Measurements from ENCODE around the gene EXOC3. TPM values are rescaled to one million over a fixed set of nuclear protein-coding genes. Genes with fewer than 3 reads are reported as not detected.
A peak's percentile ranks its signal among the peaks of the same experiment; 100 is the strongest.

The EXOC3 gene
- total and polyA plus RNA-seq, 7 donors = 18.6 to 68.7 (median 48.2) TPM

- 96 to 98% methylated on average over 24 of the region's 24 CpGs for WGBS, 2 donors
- H3K27ac ChIP-seq = no peak overlapping the region
- no peaks in the 10 kb centered on the region for H3K9me3 ChIP-seq
- TF ChIP-seq EP300 (IDR thresholded peaks at IDR 0.05) (no peak), POLR2AphosphoS5 (IDR thresholded peaks at IDR 0.05) (no peak), POLR2A (IDR thresholded peaks at IDR 0.05) (no peak)
- TF ChIP-seq, protein P1, sequence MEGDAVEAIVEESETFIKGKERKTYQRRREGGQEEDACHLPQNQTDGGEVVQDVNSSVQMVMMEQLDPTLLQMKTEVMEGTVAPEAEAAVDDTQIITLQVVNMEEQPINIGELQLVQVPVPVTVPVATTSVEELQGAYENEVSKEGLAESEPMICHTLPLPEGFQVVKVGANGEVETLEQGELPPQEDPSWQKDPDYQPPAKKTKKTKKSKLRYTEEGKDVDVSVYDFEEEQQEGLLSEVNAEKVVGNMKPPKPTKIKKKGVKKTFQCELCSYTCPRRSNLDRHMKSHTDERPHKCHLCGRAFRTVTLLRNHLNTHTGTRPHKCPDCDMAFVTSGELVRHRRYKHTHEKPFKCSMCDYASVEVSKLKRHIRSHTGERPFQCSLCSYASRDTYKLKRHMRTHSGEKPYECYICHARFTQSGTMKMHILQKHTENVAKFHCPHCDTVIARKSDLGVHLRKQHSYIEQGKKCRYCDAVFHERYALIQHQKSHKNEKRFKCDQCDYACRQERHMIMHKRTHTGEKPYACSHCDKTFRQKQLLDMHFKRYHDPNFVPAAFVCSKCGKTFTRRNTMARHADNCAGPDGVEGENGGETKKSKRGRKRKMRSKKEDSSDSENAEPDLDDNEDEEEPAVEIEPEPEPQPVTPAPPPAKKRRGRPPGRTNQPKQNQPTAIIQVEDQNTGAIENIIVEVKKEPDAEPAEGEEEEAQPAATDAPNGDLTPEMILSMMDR (IDR thresholded peaks at IDR 0.05) = no peak
- H3K4me3 ChIP-seq = no peak overlapping the region
- H3K4me1 ChIP-seq = no peaks in the 10 kb centered on the region
- intact Hi-C loops (cut with DNase I) = no loop called here
- no peaks in the 10 kb centered on the region for H3K27me3 ChIP-seq
- DNase-seq = peak; percentile 33
- peaks cover 5 to 97% (median 51%) of the 10 kb centered on the region in 4 donors for H3K36me3 ChIP-seq
Measured at GRCh38 chr5:462051-462481, 19.1 kb downstream of the EXOC3 start.

DNA sequence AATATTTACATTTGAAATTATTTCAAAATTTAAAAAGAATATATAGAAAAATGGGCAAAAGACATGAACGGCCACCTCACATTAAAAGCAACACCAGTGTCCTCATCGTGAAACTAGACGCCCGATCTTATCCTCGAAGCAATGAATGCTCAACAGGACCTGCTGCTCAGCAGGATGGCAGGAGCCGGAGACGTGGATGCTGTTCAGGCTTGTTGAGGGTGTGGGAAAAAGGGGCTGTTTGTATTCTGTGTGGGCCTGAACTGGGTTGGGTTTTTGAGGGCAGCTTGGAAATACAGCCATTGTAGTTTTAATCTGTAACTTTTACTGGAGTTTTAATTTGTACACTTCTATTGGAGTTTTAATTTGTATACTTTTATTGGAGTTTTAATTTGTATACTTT, 20.3 kb downstream of the EXOC3 start:
- 80 to 81% methylated on average over 7 of the region's 7 CpGs for WGBS, 2 donors
- no peak overlapping the region for H3K4me3 ChIP-seq
- no peaks in the 10 kb centered on the region for H3K4me1 ChIP-seq
- intact Hi-C loops (cut with DNase I) = no loop called here
- TF ChIP-seq, protein P1 (IDR thresholded peaks at IDR 0.05) = no peak
- TF ChIP-seq POLR2AphosphoS5 (IDR thresholded peaks at IDR 0.05) (no peak), EP300 (IDR thresholded peaks at IDR 0.05) (no peak), POLR2A (IDR thresholded peaks at IDR 0.05) (no peak)
- H3K36me3 ChIP-seq = peaks cover 5 to 86% (median 46%) of the 10 kb centered on the region in 4 donors
- peak; percentile 11 for DNase-seq
- no peak overlapping the region for H3K27ac ChIP-seq
- H3K27me3 ChIP-seq = no peaks in the 10 kb centered on the region
- H3K9me3 ChIP-seq = no peaks in the 10 kb centered on the region

DNA sequence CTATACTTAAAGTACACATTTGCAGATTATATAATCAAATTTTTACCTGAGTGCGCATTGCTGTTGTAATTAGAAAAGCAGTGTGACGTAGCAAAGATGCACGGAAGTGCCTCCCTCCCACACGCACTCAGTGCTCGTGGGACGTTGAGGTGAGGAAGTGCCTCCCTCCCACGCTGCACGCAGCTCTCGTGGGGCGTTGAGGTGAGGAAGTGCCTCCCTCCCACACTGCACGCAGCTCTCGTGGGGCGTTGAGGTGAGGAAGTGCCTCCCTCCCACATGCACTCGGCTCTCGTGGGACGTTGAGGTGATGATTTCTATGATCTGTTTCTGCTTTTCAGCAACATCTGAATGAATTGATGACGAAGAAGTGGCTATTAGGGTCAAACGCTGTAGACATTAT, 21.0 kb downstream of the EXOC3 start:
- 55 to 79% methylated on average over 18 of the region's 18 CpGs for WGBS, 2 donors
- peak; percentile 24 for DNase-seq
- H3K4me1 ChIP-seq = no peaks in the 10 kb centered on the region
- intact Hi-C loops (cut with DNase I) = no loop called here
- no peaks in the 10 kb centered on the region for H3K9me3 ChIP-seq
- H3K36me3 ChIP-seq = peaks cover 5 to 84% (median 46%) of the 10 kb centered on the region in 4 donors
- H3K27ac ChIP-seq = no peak overlapping the region
- H3K4me3 ChIP-seq = no peak overlapping the region
- H3K27me3 ChIP-seq = no peaks in the 10 kb centered on the region
- TF ChIP-seq, protein P1 (IDR thresholded peaks at IDR 0.05) = no peak
- TF ChIP-seq POLR2AphosphoS5 (IDR thresholded peaks at IDR 0.05) = no peak
- TF ChIP-seq EP300 (IDR thresholded peaks at IDR 0.05) = no peak
- TF ChIP-seq POLR2A (IDR thresholded peaks at IDR 0.05) = no peak

DNA sequence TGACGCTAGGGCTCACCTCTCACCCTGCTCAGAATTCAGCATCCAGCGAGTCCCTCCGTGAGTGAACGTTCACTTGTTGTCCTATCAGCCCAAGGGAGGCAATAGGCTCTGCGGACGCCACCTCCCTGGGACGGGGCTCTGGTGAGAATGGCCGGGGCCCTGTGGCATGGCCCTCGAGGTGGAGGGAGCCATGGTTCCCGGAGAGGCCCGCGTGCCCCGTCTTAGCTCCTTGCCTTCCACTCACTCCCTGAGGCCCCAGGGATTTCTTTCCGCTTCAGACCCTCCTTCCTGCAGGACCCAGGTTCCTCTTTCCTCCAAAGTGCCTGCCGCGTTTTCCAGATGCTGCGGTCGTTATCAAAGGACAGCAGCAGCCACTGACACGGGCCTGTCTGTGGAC, 21.5 kb downstream of the EXOC3 start:
- no peaks in the 10 kb centered on the region for H3K27me3 ChIP-seq
- no peak overlapping the region for H3K4me3 ChIP-seq
- no peaks in the 10 kb centered on the region for H3K4me1 ChIP-seq
- DNase-seq = peak; percentile 28
- TF ChIP-seq POLR2A (IDR thresholded peaks at IDR 0.05) (no peak), POLR2AphosphoS5 (IDR thresholded peaks at IDR 0.05) (no peak), EP300 (IDR thresholded peaks at IDR 0.05) (no peak)
- TF ChIP-seq, protein P1 (IDR thresholded peaks at IDR 0.05) = no peak
- no peak overlapping the region for H3K27ac ChIP-seq
- no peaks in the 10 kb centered on the region for H3K9me3 ChIP-seq
- H3K36me3 ChIP-seq = peaks cover 5 to 79% (median 46%) of the 10 kb centered on the region in 4 donors
- intact Hi-C loops (cut with DNase I) = no loop called here
- 92 to 94% methylated on average over 19 of the region's 19 CpGs for WGBS, 2 donors

All from sigmoid colon (tissue), 7 donors.